ENCODE data around the gene SEMA6B.

GRCh38 chr19:4534836-4535658 lies 24.4 kb downstream of the SEMA6B start, which contains the start of gene PLIN5:
- TF ChIP-seq POLR2A (IDR thresholded peaks at IDR 0.05) (no peak), CTCF (IDR thresholded peaks at IDR 0.05) (no peak)
